ENCODE results near the gene TRIO. TPM values are rescaled to one million over a fixed set of nuclear protein-coding genes. Genes with fewer than 3 reads are reported as not detected.
A peak's percentile ranks its signal among the peaks of the same experiment; 100 is the strongest.
"Not testable (repeated sequence)": the region's sequence is repeated elsewhere in the genome, so short reads cannot be mapped to it uniquely, and the experiment has no call there.

The TRIO gene
- total RNA-seq, 1 donor from 2014 or later, result 200 TPM

DNA sequence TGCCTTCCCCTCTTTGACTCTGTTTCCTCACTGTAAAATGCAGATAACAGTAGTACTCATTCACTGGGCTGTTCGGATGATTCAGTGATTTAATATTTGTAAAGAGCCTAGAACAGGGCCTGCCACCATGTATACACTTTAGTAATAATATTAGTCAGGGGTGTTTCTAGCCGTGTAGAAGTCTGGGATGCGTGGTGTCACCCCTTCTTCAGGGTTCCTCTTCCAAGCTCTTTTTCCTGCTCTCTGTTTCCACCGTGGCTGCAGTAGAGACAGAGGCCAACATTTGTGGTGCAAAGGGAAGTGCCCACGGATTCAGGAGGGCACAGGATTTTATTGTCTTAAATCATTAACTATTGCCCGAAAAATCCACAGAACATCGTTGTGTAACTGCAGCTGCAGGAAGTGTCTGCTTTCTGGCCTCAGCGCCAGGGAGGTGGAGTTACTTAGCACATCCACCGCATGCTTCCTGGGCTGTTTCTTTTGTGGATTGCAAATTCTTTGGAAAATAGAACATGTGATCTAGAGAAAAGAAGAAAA lies 61.7 kb downstream of the TRIO start:
- no peaks in the 10 kb centered on the region for H3K9me3 Mint-ChIP-seq (ENCODE audit: low read depth)
- DNase-seq (ENCODE audit: low spot score), result no peak
- H3K4me1 Mint-ChIP-seq (ENCODE audit: low read depth), result peaks cover 85% of the 10 kb centered on the region
- H3K27me3 Mint-ChIP-seq (ENCODE audit: low read depth), result no peaks in the 10 kb centered on the region
- H3K36me3 Mint-ChIP-seq (ENCODE audit: low read depth), result no peaks in the 10 kb centered on the region
- TF ChIP-seq, protein P1, sequence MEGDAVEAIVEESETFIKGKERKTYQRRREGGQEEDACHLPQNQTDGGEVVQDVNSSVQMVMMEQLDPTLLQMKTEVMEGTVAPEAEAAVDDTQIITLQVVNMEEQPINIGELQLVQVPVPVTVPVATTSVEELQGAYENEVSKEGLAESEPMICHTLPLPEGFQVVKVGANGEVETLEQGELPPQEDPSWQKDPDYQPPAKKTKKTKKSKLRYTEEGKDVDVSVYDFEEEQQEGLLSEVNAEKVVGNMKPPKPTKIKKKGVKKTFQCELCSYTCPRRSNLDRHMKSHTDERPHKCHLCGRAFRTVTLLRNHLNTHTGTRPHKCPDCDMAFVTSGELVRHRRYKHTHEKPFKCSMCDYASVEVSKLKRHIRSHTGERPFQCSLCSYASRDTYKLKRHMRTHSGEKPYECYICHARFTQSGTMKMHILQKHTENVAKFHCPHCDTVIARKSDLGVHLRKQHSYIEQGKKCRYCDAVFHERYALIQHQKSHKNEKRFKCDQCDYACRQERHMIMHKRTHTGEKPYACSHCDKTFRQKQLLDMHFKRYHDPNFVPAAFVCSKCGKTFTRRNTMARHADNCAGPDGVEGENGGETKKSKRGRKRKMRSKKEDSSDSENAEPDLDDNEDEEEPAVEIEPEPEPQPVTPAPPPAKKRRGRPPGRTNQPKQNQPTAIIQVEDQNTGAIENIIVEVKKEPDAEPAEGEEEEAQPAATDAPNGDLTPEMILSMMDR (IDR thresholded peaks at IDR 0.05), result no peak
- peak overlapping the region; percentile 91 for H3K27ac Mint-ChIP-seq (ENCODE audit: unreplicated experiment)
- peak overlapping the region; percentile 51 for H3K4me3 Mint-ChIP-seq (ENCODE audit: unreplicated experiment)

- Mint-ChIP-seq H3K27me3 (ENCODE audit: low read depth) (no peaks in the 10 kb centered on the region), H3K27ac (ENCODE audit: unreplicated experiment) (peak overlapping the region; percentile 86), H3K4me3 (ENCODE audit: unreplicated experiment) (no peak overlapping the region), H3K36me3 (ENCODE audit: low read depth) (no peaks in the 10 kb centered on the region), H3K4me1 (ENCODE audit: low read depth) (peaks cover 91% of the 10 kb centered on the region), H3K9me3 (ENCODE audit: low read depth) (no peaks in the 10 kb centered on the region)
- DNase-seq (ENCODE audit: low spot score), result no peak
- TF ChIP-seq, protein P1 (IDR thresholded peaks at IDR 0.05), result no peak
Observed at GRCh38 chr5:14206028-14206725, 63.0 kb downstream of the TRIO start.

DNA sequence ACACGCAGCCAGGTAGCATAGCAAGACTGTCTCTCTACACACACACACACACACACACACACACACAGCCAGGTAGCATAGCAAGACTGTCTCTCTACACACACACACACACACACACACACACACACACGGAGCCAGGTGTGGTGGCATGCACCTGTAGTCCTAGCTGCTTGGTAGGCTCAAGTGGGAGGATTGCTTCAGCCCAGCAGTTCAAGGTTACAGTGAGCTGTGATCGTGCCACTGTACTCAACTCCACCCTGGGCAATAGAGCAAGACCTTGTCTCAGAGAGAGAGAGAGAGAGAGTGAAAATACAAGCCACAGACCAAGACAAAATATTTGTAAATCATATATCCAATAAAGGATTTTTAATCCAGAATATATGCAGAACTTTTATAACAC lies 64.3 kb downstream of the TRIO start:
- not testable (repeated sequence) for H3K36me3 Mint-ChIP-seq (ENCODE audit: low read depth); DNase-seq (ENCODE audit: low spot score); H3K9me3 Mint-ChIP-seq (ENCODE audit: low read depth); H3K27me3 Mint-ChIP-seq (ENCODE audit: low read depth)
- peak overlapping the region; percentile 87 for H3K27ac Mint-ChIP-seq (ENCODE audit: unreplicated experiment)
- H3K4me1 Mint-ChIP-seq (ENCODE audit: low read depth), result peaks cover 88% of the 10 kb centered on the region
- H3K4me3 Mint-ChIP-seq (ENCODE audit: unreplicated experiment), result peak overlapping the region; percentile 19

- no peaks in the 10 kb centered on the region for H3K36me3 Mint-ChIP-seq (ENCODE audit: low read depth)
- H3K27me3 Mint-ChIP-seq (ENCODE audit: low read depth), result no peaks in the 10 kb centered on the region
- DNase-seq (ENCODE audit: low spot score), result no peak
- TF ChIP-seq, protein P1 (IDR thresholded peaks at IDR 0.05), result no peak
- H3K4me1 Mint-ChIP-seq (ENCODE audit: low read depth), result peaks cover 86% of the 10 kb centered on the region
- H3K27ac Mint-ChIP-seq (ENCODE audit: unreplicated experiment), result peak overlapping the region; percentile 87
- peak overlapping the region; percentile 2 for H3K4me3 Mint-ChIP-seq (ENCODE audit: unreplicated experiment)
- no peaks in the 10 kb centered on the region for H3K9me3 Mint-ChIP-seq (ENCODE audit: low read depth)
Observed at GRCh38 chr5:14208071-14209021, 65.2 kb downstream of the TRIO start.

- Mint-ChIP-seq H3K9me3 (ENCODE audit: low read depth) (no peaks in the 10 kb centered on the region), H3K4me3 (ENCODE audit: unreplicated experiment) (peak overlapping the region; percentile 33), H3K27ac (ENCODE audit: unreplicated experiment) (peak overlapping the region; percentile 87), H3K27me3 (ENCODE audit: low read depth) (no peaks in the 10 kb centered on the region), H3K36me3 (ENCODE audit: low read depth) (no peaks in the 10 kb centered on the region), H3K4me1 (ENCODE audit: low read depth) (peaks cover 86% of the 10 kb centered on the region)
- TF ChIP-seq, protein P1 (IDR thresholded peaks at IDR 0.05), result no peak
- DNase-seq (ENCODE audit: low spot score), result no peak
Observed at GRCh38 chr5:14209222-14209822, 66.2 kb downstream of the TRIO start.

Data from chondrocyte (in vitro differentiated cells).